GM18951 (cell line): Measurements from ENCODE around the gene SEMA3C.

Experiments
- POLR2A ChIP-seq: IDR thresholded peaks from 4 replicates; pipeline ENCODE4 v1.6.1; 2011; ENCODE audit warnings: mild to moderate bottlenecking; ENCODE audit not compliant: insufficient read length, insufficient read depth; ENCODE audit errors: extremely low read depth
- in situ Hi-C: fragments of 300-500 bp; cut with MboI; formaldehyde crosslinking; loops from one replicate; pipeline ENCODE4 v1.12.0; 2022; ENCODE audit warnings: low sequenced_read_pairs, mixed read lengths, inconsistent platforms; ENCODE audit not compliant: unreplicated experiment

The SEMA3C gene

DNA sequence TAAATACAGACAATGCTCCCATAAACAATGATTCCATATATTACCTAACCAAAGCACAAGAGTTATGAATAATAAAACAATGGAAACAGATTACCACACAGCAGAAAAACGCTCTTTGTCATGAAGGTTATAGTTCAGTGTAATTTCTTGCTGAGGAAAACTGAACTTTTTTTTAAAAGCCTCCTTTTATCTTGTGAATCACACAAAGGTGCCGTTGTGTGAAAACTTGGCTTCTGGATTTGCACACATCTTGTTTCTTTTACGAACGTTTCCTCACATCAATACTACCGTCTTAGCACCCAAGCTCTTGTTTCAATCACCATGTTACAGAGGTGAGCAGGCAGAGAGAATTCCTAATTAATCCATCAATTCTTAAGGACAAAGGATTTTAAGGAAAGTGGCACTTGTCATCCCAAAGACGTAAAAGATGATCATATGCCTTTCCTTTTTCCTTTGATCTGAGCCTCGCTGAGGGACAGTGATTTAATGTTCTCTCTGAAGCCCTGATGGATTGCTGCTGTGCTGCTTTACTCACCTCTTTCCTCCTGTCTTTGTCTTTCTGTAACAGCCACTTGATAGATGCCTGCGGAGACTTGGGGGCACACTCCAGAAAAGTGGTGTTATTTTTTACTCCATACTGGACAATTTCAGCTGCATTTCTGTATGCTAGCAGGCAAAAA is 170.3 kb downstream of the SEMA3C start:
- in situ Hi-C loops, result no loop called here

DNA sequence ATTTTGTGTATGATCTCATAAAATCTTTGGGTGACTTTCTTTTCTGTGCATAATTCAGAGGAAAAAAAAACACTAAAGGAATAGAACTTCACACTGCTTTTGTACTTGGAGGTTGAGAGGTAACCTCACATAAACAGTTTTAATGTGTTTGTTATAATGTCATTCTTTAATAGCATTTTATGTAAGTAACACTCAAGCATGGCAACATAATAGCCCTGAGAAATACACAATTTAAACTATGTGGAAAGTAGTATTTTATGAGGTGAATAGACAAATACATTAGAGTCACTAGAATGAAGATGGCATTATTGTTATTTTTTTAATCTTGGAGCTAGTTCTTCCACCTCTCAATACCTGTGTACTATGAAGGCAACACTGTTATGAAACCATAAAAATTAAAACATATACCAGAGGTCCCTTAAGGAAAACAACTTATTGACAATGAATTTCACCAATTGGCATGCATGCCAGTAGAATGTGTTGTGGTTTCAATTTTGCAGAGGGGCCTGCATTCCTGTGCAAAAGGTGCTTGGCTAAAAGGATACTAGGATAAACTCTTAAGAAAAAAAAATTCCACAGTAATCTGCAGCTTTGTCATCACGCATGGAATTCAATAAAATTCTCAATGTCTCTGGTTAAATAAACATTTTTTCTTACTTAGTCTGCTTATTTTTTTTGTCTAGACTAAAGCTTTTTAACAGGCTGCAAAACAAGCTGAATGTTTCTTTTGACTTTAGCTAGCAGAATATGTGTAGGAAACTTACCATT is 177.9 kb downstream of the SEMA3C start:
- in situ Hi-C loops, result no loop called here

More for the DNA sequence above, 170.3 kb downstream of the SEMA3C start:
- no peak for TF ChIP-seq POLR2A

DNA sequence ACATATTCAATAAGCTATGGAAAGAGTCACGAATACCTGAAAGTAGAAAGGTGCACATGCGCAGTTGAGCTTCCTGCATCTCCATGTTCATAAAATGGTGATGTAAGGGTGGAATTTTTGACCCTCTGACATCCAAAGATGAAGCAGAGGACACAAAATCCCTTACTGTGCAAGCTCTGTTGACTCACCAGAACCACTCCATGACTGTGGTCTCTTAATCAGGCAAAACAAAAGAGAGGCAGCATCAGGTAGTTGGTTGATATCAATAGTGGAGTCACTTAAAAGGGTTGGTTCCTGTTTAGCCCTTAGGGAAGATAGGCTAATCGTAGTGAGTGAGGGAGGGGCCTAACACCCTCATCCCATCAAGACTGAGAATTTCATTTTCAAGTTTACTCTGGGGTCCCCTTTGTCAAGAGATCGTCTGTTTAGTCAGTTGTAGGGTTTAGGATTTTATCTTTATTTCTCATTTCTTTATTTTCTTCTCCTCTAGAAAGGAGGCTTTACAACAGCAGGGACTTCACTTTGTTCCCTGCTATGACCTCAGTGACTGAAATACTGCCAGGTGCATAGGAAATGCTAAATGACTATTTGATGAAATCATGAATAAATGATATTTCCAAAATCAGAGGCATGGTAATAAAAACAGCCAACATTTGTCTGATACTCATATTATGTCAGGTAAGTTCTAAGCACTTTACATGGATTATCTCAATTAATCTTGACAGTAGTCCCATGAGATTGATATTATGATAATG is 182.3 kb downstream of the SEMA3C start:
- no peak for TF ChIP-seq POLR2A
- in situ Hi-C loops, result no loop called here

More for the DNA sequence above, 177.9 kb downstream of the SEMA3C start:
- TF ChIP-seq POLR2A, result no peak

DNA sequence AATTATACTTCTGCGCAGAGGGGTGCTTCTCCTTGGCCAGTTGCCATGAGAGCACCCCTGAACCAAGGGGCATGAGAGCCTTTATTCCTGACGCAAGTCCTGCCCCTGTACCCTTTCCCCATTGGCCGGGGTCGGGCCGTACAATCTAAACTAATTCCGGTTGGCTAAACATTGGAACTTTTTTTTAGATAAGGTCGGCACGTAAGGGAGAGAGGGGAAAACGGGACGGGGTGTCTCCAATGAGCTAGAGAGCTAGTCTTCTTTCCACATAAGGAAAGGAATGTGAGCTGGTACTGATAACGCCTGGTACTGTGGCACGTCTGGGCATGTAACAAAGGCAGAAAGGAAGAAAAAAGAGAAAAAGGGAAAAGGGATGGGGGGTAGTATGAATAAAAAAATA is 183.5 kb downstream of the SEMA3C start:
- no peak for TF ChIP-seq POLR2A
- in situ Hi-C loops, result no loop called here

DNA sequence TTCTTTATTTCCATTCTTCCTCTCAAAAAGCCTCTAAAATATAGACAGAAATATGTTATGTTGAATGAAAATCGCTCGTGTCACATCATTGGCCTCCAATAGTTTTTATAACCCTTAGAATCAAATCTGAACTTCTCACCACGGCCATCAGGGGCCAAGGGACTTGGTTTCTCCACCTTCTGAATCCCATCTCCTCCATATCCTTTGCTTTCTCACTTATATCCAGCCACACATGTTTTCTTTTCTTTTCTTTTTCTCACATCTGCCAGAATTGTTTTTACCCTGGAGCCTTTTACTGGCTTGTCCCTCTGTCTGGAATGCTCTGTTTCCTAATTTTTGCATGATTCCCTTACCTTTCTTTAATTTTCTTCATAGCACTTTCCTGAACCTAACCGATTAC is 184.8 kb downstream of the SEMA3C start:
- no peak for TF ChIP-seq POLR2A
- in situ Hi-C loops, result no loop called here

DNA sequence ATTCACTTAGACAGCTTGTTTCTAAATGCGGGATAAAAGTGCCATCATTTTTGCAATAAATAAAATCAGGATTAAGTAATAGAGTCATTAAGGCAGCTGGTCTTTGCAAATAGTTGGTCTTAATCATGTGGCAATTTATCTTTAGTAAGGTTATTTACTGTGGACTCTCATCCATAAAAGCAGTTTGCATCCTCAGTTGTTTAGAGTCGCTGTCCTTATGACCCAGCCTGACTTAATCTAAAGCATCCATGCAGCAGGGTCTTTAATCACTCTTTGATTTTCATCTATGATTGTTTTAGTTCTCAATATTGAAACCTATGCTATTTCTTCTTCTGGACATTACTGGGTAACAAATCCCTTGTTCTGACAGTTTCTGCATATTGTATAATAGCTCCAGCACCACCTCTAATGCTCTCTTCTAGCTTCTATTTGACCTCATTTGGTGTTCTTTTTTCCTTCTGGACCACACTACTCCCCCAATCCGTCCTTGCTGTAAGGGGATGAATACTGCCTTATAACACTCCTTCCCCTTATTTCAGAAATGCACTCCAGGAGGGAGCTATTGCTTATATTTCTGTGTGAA is 185.4 kb downstream of the SEMA3C start:
- in situ Hi-C loops, result no loop called here
- no peak for TF ChIP-seq POLR2A

DNA sequence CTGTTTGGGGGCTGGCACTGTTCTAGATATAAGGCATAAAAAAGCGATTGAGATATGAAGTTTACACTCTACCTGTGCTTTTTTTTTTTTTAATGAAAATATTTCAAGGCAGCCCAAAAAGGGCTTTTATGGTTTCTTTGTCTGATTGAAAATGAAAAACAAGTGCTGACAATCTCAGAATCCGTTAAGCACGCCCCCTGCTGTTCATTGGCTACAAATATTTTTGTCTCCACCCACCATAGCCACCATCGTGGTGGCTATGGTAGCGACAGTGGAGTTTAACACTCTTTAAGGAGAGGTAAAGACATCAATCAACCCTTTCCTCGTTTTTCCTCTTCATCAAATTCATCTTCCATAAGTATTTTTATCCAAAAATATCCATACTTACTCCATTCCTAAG is 186.2 kb downstream of the SEMA3C start:
- in situ Hi-C loops, result no loop called here
- TF ChIP-seq POLR2A, result no peak

DNA sequence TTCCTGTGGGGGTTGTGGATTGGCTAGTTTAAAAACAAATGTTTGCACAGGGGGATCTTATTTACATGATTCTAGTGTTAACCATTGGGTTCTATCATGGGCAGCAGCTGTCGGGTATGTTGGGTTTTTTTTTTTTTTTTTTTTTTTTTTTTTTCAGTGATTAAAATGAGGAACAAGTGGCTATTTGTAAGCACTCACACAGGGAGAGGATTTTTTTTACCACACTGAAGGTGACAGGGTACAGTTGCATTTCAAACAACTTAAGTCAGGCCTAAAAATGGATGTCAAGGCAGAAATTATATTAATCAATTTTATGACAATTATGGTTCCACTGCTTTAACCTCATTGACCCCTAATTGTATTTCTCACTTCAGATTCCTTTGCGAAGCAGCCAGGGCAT is 187.6 kb downstream of the SEMA3C start:
- no peak for TF ChIP-seq POLR2A
- in situ Hi-C loops, result no loop called here

DNA sequence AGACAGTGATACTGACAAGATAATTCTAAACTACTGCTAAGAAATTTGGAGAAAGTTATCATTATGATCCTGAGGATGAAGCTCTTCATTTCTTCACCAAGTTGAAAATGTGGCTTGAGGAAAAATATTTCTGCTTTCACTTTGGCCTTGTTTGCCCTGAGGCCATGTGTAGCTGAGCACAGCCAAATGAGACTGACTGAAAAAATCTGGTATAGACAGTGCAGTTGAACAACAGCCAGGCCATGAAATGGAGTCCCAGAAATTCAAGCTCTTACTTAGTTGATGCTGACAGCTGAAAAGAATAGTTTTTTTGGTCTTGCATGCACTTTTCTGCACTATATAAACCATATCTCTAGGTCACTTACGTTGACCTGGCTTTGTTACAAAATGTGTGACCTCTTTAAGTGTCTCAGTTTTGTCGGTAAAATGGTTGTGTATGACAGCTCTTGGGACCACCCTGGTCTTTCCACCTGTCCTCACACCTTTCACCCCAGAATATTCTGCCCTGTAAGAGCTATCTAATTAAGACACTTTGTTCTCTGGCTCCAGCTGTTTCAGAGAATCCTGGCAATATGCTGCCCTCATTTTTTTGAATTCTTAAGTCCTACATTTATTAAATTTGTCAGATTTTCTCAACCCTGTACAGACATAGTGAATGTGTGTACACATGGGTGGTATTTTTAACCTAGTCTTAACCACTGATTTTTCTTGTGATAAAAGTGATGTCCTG is 189.1 kb downstream of the SEMA3C start:
- no peak for TF ChIP-seq POLR2A
- in situ Hi-C loops, result no loop called here

DNA sequence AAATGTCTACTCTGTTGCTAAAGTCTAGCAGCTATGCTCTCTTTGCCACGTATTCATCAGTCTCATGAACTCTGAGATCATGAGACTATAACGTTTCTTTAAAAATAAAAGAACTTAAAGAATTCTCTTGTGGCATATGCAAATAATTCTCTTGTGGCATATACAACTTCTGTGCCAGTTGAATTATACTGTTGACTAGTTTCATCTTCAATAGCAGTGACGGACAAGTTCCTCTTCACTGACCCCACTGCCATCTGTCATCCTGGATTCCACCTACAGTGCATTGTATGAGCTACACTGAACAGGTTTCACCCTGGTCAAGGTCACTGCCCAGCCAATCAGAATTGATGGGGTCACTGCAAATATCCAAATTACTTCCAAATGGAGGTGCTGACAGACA is 192.2 kb downstream of the SEMA3C start:
- TF ChIP-seq POLR2A, result no peak
- in situ Hi-C loops, result no loop called here

DNA sequence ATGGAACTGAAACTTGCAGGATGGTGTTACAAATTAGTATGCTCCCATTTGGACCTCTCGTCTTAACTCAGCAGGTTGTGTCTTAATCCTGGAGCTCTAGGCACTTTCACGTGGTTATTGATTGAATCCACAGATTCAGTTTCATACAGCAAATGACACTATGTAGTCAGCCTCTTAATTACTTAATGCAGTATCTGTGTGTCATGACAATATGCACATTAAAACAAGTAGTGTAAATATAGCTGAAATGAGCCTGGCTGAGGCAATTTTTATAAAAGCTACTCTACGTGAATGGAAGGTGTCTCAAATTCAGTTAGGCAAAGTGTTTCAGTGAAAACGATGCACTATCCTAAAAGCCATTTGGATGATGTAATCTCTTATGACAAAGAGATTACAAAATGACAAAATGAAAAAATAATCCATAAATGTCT is 193.7 kb downstream of the SEMA3C start:
- in situ Hi-C loops, result no loop called here
- TF ChIP-seq POLR2A, result no peak

DNA sequence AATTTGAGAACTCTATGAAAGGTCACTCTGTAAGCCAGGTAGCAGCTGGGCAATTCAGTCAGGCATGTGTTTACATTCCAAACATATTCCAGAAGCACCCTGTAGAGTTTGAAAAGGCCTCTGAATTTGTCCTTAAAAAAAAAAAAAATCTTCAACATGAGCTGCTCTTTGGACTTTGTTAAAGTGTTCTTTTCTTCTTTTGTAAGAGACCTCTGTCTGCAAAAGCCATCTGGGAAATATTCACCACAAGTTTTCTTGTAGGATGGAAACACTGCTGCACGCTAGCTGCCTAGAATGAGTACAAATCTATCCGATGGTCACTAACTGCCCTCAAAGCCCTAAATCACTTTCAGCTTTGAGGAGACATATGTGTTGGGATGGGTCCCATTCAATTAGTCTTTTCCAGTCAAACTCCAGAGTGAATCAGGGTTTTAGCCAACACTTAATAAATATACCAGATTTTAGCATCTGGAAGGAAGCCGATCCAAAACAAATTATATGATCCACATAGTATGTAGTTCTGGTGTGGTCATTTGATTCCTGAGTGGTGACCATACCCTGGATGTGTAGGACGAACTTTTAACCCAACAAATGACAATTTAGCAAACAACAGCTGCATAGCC is 194.5 kb downstream of the SEMA3C start:
- no peak for TF ChIP-seq POLR2A
- in situ Hi-C loops, result no loop called here
